ENCODE results near the gene C1QL1.

C1QL1 gene

GRCh38 chr17:44968225-44969143 is at the start of gene C1QL1:
TSS of gene C1QL1 (minus strand) at chr17:44968303. CDS start at chr17:44968048, 255 bp downstream.
- DNase-seq, result peak; percentile 86 to 87

- DNase-seq, result no peak
These were observed 48.7 kb upstream of the C1QL1 start for GRCh38 chr17:45016823-45017222.

DNA sequence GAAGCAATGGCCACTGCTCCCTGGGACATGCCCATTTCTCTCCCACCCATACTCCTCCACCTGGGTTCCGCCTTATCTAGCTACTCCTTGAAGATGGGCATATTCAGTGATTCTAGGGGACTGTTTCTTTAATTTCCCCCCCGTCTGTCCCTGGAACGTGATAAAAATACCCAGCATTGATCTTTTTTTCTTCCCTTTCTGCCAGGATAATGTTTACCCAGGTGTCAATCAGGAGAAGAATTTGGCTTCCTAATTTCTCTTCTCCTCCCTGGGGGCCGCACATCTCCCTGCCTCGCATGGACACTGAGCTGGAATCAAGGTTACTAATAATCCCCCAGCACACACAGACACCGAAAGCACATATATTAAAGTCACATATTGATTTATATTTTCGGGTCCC is 48.1 kb upstream of the C1QL1 start:
- DNase-seq, result no peak

DNA sequence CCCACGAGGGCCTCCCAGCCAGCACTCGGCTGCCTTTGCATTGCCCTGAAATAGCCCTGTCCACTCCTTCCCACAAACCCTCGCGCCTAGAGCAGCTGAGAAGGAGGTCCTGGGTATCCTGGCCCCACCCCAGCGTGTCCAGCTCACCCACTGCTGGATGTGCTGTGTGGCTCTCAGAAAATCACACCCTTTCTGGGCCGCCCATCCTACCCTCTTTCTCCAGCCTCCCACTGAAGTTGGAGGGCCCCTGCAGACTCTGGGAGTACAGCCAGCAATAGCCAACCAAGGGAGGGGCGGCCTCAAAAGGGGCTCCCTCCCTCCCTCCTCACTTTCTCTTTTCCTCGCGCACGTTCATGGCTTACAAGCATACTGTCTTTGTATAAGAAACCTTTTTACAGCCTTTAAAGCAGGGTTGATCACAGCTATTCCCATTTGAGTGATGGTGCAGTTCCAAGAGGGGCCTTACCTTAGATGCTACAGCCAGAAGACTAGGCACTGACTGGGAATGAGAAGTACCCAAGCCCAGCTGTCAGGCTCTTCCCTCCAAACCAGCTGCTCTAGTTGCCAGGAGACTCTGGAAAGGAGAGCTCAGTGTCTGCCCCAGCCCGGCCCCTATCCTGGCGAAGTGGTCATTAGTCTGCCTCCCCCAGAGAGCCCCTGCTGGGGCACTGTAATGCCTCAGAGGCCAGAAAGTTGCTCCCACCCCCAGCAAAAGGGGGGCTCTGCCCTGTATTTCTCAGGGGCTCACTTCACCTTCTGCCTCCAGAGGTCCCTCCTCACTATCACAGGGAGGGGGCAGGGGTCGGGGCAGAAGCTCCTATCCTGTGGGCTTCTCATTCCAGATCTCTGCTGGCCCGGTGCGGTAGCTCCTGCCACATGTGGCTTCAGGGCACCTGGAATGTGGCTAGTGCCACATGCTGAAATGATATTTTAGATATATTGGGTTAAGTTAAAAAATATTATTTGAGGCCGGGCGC is 45.2 kb upstream of the C1QL1 start:
- DNase-seq, result no peak

DNA sequence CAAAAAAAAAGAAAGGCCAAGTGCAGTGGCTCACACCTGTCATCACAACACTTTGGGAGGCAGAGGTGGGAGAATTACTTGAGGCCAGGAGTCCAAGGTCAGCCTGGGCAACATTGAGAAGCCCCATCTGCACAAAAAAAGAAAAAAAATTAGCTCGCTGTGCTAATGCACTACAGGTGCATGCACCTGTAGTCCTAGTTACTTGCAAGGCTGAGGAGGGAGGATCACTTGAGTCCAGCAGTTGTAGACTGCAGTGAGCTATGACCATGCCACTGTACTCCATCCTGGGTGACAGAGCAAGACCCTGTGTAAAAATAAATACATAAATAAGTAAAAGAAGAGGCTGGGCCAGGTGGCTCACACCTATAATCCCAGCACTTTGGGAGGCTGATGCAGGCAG is 43.7 kb upstream of the C1QL1 start:
- no peak for DNase-seq

- DNase-seq, result no peak
These were observed 41.8 kb upstream of the C1QL1 start for GRCh38 chr17:45009676-45010467.

- DNase-seq, result no peak
These were observed 40.1 kb upstream of the C1QL1 start for GRCh38 chr17:45008216-45008615.

- DNase-seq, result no peak
These were observed 38.9 kb upstream of the C1QL1 start for GRCh38 chr17:45006927-45007461.

DNA sequence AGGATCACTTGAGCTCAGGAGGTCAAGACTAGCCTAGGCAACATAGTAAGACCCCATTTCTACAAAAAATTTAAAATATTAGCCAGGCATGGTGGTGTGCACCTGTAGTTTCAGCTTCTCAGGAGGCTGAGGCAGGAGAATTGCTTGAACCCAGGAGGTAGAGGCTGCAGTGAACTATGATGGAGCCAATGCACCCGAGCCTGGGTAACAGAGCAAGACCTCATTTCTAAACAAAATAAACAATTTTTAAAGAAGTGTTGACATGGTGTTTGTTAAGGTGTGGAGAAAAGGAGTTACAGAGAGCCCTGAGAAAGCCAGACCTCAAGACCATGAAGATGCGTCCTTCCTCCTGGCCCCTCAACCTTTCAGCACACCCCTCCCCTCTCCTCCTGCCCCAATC is 37.6 kb upstream of the C1QL1 start:
- DNase-seq, result no peak

DNA sequence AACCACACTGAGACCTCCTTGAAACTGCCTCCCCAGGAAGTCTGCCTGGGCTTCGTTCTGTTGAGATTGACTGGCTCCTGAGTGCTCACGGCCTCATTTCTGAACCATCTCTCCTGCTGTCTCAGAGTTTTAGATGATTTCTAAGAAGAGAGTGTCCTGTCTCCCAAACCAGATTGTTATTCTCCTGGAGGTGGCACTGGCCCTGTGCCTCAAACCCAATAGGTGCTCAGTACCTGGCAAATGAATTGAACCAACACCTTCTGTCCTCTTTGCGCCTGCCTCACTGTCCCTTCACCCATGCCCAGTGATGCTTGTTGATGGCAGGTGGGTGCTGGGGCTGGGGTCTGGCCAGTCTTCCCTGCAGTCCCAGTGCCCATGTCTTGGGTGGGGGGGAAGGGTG is 36.3 kb upstream of the C1QL1 start:
- DNase-seq, result no peak

- DNase-seq, result no peak
These were observed 35.8 kb upstream of the C1QL1 start for GRCh38 chr17:45003877-45004276.

- DNase-seq, result no peak
These were observed 33.2 kb upstream of the C1QL1 start for GRCh38 chr17:45001310-45001709.

- no peak for DNase-seq
These were observed 31.3 kb upstream of the C1QL1 start for GRCh38 chr17:44999433-44999832.

DNA sequence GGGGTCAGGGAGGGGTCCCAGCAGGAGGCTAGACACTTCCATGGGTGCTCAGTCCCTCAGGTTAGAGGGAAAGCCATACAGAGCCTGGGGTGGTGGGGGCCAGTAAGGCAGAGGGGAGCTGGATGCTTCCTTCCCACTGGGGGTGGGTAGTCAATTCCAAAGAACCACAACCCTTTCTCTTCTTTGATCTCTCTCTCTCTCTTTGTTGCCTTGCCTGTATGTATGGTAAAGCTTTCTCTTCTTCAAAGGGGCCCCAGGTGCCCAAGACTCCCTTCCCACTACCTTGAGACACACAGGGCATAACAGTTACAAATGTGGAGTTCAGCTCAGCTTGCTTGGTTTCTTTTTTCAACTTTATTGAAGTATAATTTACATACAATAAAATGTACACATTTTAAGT is 30.5 kb upstream of the C1QL1 start:
- no peak for DNase-seq

DNA sequence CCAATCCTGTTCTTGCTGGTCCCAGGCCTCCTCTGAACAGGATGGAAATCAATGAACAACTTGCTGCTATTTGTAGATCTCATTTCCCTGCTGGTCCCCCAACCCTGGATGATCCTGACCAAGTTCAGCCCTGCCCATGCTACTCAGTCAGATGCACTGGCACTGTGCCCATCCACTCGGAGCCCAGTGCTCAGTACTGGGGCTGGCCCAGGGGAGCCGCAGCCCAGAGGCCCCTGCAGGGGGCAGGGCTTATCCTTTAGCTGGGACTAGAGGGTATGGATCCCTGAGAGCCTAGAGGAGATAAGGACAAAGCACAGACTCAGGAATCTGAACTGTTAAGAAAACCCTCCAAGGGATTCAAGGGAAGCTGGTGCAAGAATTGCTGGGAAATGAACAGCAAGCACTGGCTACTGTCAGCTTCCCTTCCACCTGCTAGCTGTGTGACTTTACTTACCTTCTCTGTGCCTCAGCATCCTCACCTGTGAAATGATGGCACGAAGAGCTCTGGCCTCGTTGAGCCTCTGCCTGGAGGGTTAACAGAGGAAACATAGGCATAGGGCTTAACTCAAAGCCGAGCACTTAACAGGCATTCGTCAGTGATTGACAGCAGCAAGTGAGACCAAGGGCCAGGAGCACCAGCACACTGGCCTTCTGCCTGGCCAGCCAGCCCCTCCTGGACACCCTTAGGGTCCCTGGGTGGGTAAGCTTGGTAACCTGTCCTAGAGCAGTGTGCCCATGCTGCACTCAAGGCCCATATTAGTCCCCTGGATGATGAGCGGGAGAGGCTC is 29.8 kb upstream of the C1QL1 start:
- no peak for DNase-seq

DNA sequence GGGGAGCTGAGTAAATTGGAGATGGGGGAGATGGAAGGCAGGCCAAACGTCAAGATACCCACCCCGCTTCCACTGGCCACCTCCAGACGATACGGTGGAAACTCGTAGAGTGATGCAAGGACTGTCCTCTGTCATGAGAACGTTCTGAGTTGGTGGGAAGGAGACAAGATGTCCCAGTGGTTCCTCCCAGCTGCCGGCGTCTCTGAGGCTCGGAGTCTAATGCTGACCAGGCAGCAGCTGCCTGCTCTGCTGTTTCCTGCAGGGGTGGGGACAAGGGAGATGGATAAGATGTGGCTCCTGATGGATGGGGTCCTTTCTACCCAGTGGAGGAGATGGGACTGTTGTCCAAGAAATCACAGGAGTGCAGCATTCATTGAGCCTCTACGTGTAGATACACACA is 28.2 kb upstream of the C1QL1 start:
- no peak for DNase-seq

GRCh38 chr17:44995436-44996001 is 27.4 kb upstream of the C1QL1 start:
- no peak for DNase-seq

DNA sequence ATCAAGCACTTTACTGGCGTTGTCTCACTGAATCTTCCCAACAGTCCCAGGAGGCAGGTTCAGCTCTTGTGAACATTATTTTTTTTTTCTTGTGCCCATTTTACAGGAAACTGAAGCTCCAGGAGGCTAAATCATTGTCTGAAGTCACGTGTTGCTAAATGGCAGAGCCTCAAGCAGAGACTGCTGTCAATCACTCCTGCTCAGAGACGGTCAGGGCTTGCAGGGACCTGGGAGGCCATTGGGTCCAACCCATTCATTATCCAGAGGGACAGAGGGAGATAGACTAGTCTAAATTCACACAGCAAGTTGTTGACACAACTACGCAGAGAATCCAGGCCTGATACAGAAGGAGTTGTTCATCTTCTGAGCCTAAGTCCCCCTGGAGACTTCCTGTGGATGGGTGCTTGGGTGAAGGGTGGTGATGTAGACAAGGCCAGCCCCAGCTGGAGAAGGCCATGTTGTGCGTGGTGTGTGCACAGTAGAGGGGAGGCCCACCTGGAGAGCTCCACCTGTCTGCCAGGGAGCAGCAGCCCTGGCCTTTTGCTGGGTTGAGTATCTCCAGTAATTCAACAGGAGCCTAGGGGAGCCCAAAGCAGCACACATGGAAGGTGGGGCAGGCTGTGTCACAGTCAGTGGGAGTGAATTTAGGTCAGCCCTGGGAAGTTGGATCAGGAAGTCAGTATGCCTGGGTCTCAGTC is 24.3 kb upstream of the C1QL1 start:
- DNase-seq, result no peak

- DNase-seq, result no peak
These were observed 22.9 kb upstream of the C1QL1 start for GRCh38 chr17:44990994-44991393.

DNA sequence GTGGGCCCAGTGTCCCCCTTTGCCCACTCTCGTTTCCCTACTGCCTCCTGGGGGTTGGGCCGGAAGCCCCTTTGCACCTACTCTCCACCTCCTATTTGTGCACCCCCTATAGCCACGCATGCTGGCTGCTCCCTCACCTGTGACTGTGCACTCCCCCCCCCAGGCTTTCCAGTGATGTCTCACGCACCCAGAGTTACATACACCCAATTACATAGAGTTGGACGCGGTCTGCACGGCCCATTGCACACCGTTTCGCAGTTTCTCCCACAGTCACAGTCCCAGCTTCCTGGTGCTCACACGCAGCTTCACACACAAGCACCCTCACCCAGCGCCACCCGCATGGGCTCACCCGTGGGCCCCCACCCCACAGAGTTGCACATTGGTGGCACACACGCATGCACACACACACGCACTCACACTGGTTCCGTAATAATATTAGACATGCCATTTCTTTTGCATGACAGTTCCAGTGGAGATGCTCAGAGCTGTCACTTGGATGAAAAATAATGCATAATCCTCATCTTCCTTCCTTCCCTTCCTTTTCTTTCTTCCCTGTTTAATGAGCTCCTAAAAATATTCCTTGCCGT is 21.5 kb upstream of the C1QL1 start:
- DNase-seq, result no peak

Measured in CD4-positive, alpha-beta T cell treated with Interleukin-4 for 1 hour (primary cell).